T-helper 1 cell treated with Interleukin-12 subunit alpha and Interleukin-12 subunit beta and Interleukin-4 antibody, amounts not matched to agents 30 μg/mL and 1 μg/mL, for 36 hours (primary cell): ENCODE measurements around the gene AFF3.
"Not testable (repeated sequence)": the region's sequence is repeated elsewhere in the genome, so short reads cannot be mapped to it uniquely, and the experiment has no call there.

ENCODE experiments used
- H3K27ac Mint-ChIP-seq: one replicate; pipeline ENCODE4 v1.8.0; 2021; ENCODE audit warnings: mild to moderate bottlenecking, mixed read lengths
- H3K27me3 Mint-ChIP-seq: one replicate; pipeline ENCODE4 v1.8.0; 2021; ENCODE audit warnings: low read depth, mixed read lengths
- H3K36me3 Mint-ChIP-seq: one replicate; pipeline ENCODE4 v1.8.0; 2021; ENCODE audit warnings: low read depth, mixed read lengths
- H3K4me1 Mint-ChIP-seq: one replicate; pipeline ENCODE4 v1.8.0; 2021; ENCODE audit warnings: low read depth, mixed read lengths
- H3K4me3 Mint-ChIP-seq: one replicate; pipeline ENCODE4 v1.8.0; 2021; ENCODE audit warnings: mild to moderate bottlenecking, moderate library complexity, mixed read lengths
- H3K9me3 Mint-ChIP-seq: one replicate; pipeline ENCODE4 v1.8.0; 2021; ENCODE audit warnings: mixed read lengths

The AFF3 gene

GRCh38 chr2:100136310-100136709 lies 6.1 kb downstream of the AFF3 start:
- H3K36me3 Mint-ChIP-seq = no peaks in the 10 kb centered on the region
- H3K27me3 Mint-ChIP-seq = peaks cover 4% of the 10 kb centered on the region
- H3K4me3 Mint-ChIP-seq = no peak overlapping the region
- H3K9me3 Mint-ChIP-seq = no peaks in the 10 kb centered on the region
- no peak overlapping the region for H3K27ac Mint-ChIP-seq
- peaks cover 6% of the 10 kb centered on the region for H3K4me1 Mint-ChIP-seq

GRCh38 chr2:100135415-100135814 lies 7.0 kb downstream of the AFF3 start:
- Mint-ChIP-seq H3K36me3 (no peaks in the 10 kb centered on the region), H3K9me3 (no peaks in the 10 kb centered on the region), H3K4me1 (peaks cover 6% of the 10 kb centered on the region), H3K4me3 (no peak overlapping the region), H3K27me3 (peaks cover 2% of the 10 kb centered on the region), H3K27ac (no peak overlapping the region)

- Mint-ChIP-seq H3K27me3 (no peaks in the 10 kb centered on the region), H3K36me3 (no peaks in the 10 kb centered on the region), H3K4me1 (no peaks in the 10 kb centered on the region), H3K27ac (no peak overlapping the region), H3K4me3 (no peak overlapping the region), H3K9me3 (no peaks in the 10 kb centered on the region)
These were observed 11.6 kb downstream of the AFF3 start for GRCh38 chr2:100130595-100131391.

- Mint-ChIP-seq H3K27me3 (no peaks in the 10 kb centered on the region), H3K9me3 (no peaks in the 10 kb centered on the region), H3K36me3 (peaks cover 3% of the 10 kb centered on the region), H3K4me1 (no peaks in the 10 kb centered on the region), H3K4me3 (no peak overlapping the region), H3K27ac (no peak overlapping the region)
These were observed 15.4 kb downstream of the AFF3 start for GRCh38 chr2:100126897-100127401.

- peaks cover 3% of the 10 kb centered on the region for H3K36me3 Mint-ChIP-seq
- no peaks in the 10 kb centered on the region for H3K4me1 Mint-ChIP-seq
- no peaks in the 10 kb centered on the region for H3K9me3 Mint-ChIP-seq
- H3K4me3 Mint-ChIP-seq = no peak overlapping the region
- H3K27ac Mint-ChIP-seq = no peak overlapping the region
- no peaks in the 10 kb centered on the region for H3K27me3 Mint-ChIP-seq
These were observed 16.2 kb downstream of the AFF3 start for GRCh38 chr2:100126201-100126600.

GRCh38 chr2:100125626-100126025 lies 16.8 kb downstream of the AFF3 start:
- no peaks in the 10 kb centered on the region for H3K4me1 Mint-ChIP-seq

GRCh38 chr2:100124761-100125160 lies 17.6 kb downstream of the AFF3 start:
- Mint-ChIP-seq H3K4me1 (no peaks in the 10 kb centered on the region), H3K9me3 (no peaks in the 10 kb centered on the region), H3K4me3 (no peak overlapping the region), H3K27ac (no peak overlapping the region), H3K27me3 (no peaks in the 10 kb centered on the region), H3K36me3 (peaks cover 3% of the 10 kb centered on the region)

More at GRCh38 chr2:100125626-100126025, 16.8 kb downstream of the AFF3 start:
- Mint-ChIP-seq H3K27ac (no peak overlapping the region), H3K36me3 (peaks cover 3% of the 10 kb centered on the region), H3K27me3 (no peaks in the 10 kb centered on the region), H3K4me3 (no peak overlapping the region), H3K9me3 (no peaks in the 10 kb centered on the region)

GRCh38 chr2:100121124-100121718 lies 21.2 kb downstream of the AFF3 start:
- Mint-ChIP-seq H3K4me3 (no peak overlapping the region), H3K4me1 (no peaks in the 10 kb centered on the region)

GRCh38 chr2:100119235-100119634 lies 23.2 kb downstream of the AFF3 start:
- Mint-ChIP-seq H3K4me3 (no peak overlapping the region), H3K27ac (no peak overlapping the region), H3K4me1 (no peaks in the 10 kb centered on the region), H3K36me3 (peaks cover 3% of the 10 kb centered on the region), H3K9me3 (no peaks in the 10 kb centered on the region), H3K27me3 (no peaks in the 10 kb centered on the region)

More at GRCh38 chr2:100121124-100121718, 21.2 kb downstream of the AFF3 start:
- no peak overlapping the region for H3K27ac Mint-ChIP-seq
- no peaks in the 10 kb centered on the region for H3K27me3 Mint-ChIP-seq
- no peaks in the 10 kb centered on the region for H3K9me3 Mint-ChIP-seq
- H3K36me3 Mint-ChIP-seq = peaks cover 3% of the 10 kb centered on the region

- Mint-ChIP-seq H3K36me3 (no peaks in the 10 kb centered on the region), H3K9me3 (no peaks in the 10 kb centered on the region), H3K4me3 (no peak overlapping the region), H3K27ac (no peak overlapping the region), H3K27me3 (peaks cover 6% of the 10 kb centered on the region), H3K4me1 (peaks cover 9% of the 10 kb centered on the region)
These were observed 28.4 kb downstream of the AFF3 start for GRCh38 chr2:100113990-100114433.

- H3K9me3 Mint-ChIP-seq = no peaks in the 10 kb centered on the region
- no peaks in the 10 kb centered on the region for H3K36me3 Mint-ChIP-seq
- peaks cover 9% of the 10 kb centered on the region for H3K4me1 Mint-ChIP-seq
- H3K27me3 Mint-ChIP-seq = peaks cover 35% of the 10 kb centered on the region
- H3K27ac Mint-ChIP-seq = no peak overlapping the region
- H3K4me3 Mint-ChIP-seq = no peak overlapping the region
These were observed 31.8 kb downstream of the AFF3 start for GRCh38 chr2:100110614-100111000.

GRCh38 chr2:100109986-100110613 lies 32.3 kb downstream of the AFF3 start:
- H3K36me3 Mint-ChIP-seq = no peaks in the 10 kb centered on the region
- peaks cover 40% of the 10 kb centered on the region for H3K27me3 Mint-ChIP-seq
- no peak overlapping the region for H3K4me3 Mint-ChIP-seq
- H3K4me1 Mint-ChIP-seq = peaks cover 9% of the 10 kb centered on the region
- H3K9me3 Mint-ChIP-seq = no peaks in the 10 kb centered on the region
- H3K27ac Mint-ChIP-seq = no peak overlapping the region

GRCh38 chr2:100108648-100109020 lies 33.8 kb downstream of the AFF3 start:
- H3K36me3 Mint-ChIP-seq, H3K4me1 Mint-ChIP-seq, H3K4me3 Mint-ChIP-seq, H3K9me3 Mint-ChIP-seq, H3K27ac Mint-ChIP-seq: not testable (repeated sequence)
- H3K27me3 Mint-ChIP-seq = peaks cover 40% of the 10 kb centered on the region

GRCh38 chr2:100107906-100108647 lies 34.3 kb downstream of the AFF3 start:
- Mint-ChIP-seq H3K9me3 (no peaks in the 10 kb centered on the region), H3K27me3 (peaks cover 42% of the 10 kb centered on the region), H3K4me1 (no peaks in the 10 kb centered on the region), H3K36me3 (no peaks in the 10 kb centered on the region), H3K4me3 (no peak overlapping the region), H3K27ac (no peak overlapping the region)
